Glomerular endothelial cell (primary cell): ENCODE data around the gene NRL. TPM values are rescaled to one million over a fixed set of nuclear protein-coding genes. Genes with fewer than 3 reads are reported as not detected.
A peak's percentile ranks its signal among the peaks of the same experiment; 100 is the strongest.

Experiments used
- DNase-seq: peaks from one replicate; pipeline ENCODE4 v3.0.0-alpha.2; 2011; ENCODE audit warnings: low read depth, low spot score; ENCODE audit errors: extremely low read depth
- total RNA-seq: library from RNA; depleted of rRNA; stranded (reverse); fragments of >200 nt; gene quantifications from 2 replicates; pipeline ENCODE4 v1.2.3, GENCODE V29; 2015

NRL gene
- 0.70 and 4.9 TPM in 2 replicates for total RNA-seq

DNA sequence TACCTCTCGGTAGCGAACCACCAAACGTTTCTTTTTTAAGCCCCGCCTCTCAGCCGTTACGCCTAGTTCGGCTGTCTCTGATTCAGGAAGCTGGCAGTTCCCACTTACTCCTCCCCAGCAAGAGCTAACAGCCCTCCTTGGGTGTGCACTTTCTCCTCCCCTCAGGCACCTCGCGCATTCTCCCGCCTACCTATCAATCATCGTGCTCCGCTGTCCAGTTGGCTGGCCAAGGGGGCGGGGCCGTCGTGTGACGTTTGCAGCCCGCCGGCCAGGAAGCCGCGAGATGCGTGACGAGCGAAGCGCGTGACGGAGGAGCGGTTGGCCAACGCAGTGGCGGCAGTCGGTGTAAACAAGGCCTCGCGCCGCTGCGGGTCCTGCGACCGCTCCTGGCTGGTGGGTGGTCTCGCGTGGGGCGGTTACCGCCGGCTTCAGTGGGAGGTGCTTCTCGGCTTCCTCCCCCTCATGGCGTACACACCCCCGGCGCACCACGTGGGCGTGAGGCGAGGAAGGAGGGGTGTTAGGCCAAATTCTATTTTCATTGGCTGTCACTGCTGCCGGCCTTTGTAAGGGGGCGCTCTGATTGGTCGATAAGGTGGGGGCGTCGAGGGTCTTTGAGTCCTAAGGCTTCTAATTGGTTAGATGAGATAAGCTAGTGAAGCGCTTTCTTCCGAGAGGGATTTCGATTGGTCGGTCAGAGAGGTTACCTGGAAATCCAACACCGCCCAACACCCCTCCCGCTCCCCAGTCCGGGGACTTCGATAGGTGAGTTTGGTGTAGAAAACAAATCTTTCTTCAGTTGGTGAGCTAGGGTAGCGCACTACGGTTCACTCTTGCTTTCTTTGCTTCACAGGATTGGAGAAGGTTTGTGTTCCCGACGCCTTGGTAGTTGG lies at the start of gene NRL, which contains the start of gene DCAF11:
Gene NRL (minus strand): TSS at position 418 of the 890 bp plus-strand sequence. CDS start 32,101 bp downstream, outside the sequence.
Gene DCAF11 (plus strand): TSS at position 246 of the 890 bp plus-strand sequence. CDS start 818 bp downstream, outside the sequence.
- DNase-seq: peak; percentile 96

DNA sequence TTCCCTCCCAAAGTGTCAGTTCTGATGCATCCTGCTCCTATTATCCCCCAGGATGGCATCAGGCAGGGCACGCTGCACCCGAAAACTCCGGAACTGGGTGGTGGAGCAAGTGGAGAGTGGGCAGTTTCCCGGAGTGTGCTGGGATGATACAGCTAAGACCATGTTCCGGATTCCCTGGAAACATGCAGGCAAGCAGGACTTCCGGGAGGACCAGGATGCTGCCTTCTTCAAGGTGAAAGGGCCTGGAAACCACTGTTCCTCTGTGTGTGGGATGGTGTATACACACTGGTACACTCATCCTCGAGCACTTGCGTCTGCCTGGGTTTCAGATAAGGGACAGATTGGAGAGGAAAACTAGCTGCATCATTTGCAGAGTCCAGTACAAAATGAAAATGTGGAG lies 47.3 kb upstream of the NRL start:
- DNase-seq: no peak

DNA sequence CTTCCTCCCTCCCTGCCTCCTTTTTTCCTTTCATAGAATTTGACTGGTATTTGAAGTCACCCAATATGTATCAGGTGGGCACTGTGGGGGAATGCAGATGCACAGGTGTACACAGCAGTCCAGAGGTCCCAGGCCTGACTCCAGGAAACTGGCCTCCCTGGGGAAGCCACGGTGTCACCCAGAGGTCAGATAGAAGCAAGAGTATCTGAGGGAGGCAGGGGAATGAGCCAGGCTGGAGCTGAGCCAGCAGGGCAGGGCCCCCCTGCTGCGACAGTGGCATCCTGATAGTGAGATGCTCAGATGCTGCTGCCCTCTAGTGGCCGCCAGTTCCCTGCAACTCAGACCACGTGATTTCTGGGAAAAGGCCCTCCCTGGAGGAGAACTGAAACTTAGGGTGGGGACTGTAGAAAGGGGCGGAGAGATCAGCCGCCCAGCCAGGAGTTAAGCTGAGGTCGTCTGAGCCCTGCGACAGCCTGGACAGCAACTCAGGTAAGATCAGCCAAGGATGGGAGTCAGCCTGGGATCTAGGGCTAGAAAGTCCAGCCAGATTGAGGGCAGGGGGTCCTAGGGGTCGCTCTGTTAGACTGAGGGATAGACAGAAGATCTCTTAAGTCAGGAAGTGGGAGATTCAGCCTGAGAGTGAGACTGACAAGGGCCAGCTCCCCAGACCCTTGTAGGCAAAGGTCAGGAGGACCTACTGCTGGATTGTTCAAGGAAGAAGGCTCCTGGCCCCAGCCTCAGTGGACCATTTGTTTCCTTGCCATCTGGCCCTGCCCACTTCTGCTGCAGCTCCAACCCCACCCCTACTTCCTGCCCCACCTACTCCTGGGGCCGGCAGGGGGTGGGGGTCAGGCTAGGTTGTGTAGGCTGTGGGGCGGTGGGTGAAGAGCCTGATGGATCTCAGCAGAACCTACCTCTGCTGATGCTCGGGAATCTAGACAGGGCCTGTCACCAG lies 46.4 kb upstream of the NRL start, which contains the start of gene IRF9:
Gene IRF9 (plus strand): TSS at position 416 of the 955 bp plus-strand sequence. CDS start 880 bp downstream, outside the sequence.
- DNase-seq: peak; percentile 75

DNA sequence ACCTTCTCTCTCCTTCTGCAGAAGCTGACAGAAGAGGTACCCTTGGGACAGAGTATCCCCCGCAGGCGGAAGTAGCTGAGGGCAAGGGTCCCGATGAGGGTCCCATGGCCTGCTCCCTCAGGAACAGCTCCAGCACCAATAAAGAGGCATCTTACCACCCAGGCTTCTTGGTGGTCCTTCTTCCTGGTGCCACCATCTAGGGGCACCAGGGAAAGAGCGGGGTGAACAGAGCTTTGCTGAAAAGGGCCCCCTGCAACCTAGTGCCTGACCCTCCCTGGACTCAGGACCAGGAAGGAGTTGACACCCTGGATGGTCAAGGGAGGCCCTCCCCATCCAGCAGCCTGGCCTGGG lies 45.7 kb upstream of the NRL start:
- no peak for DNase-seq

DNA sequence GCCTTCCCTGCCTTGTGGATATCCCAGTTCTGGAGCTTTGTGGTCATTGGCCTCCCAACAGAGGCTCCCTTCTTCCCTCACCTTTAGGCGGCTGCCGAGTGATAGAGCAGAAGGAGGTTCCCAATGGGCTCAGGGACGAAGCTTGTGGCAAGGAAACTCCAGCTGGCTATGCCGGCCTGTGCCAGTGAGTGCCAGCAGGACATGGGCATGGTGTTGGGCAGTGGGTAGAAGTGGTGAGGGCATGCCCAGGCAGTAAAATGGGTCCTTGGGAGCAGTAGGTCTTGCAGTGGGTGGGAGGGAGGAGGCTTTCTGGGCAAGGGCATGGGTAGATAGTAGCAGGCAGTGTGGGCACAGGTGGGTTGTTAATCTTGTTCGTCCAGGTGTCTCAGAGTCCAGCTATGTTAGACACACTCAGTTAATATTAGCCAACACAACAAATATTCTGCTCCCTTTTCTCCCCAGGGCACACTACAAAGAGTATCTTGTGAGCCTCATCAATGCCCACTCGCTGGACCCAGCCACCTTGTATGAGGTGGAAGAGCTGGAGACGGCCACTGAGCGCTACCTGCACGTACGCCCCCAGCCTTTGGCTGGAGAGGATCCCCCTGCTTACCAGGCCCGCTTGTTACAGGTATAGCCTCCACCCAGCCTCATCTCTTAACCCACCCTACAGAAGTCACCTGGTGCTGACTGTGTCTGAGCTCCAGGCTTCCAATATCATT lies 45.2 kb upstream of the NRL start:
- DNase-seq: no peak

DNA sequence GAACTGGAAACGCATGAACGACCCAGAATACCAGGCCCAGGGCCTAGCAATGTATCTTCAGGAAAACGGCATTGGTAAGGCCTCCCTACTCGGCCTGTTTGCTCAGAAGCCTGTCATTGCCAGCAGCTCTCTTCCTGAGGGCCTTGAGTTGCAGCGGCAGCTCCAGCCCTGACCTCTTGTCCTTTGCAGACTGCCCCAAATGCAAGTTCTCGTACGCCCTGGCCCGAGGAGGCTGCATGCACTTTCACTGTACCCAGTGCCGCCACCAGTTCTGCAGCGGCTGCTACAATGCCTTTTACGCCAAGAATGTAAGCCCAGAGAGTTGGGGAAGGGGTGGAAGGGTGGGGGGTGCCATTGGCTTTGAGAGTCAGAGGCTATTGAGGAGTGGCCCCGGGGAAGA lies 42.6 kb upstream of the NRL start:
- DNase-seq: no peak

DNA sequence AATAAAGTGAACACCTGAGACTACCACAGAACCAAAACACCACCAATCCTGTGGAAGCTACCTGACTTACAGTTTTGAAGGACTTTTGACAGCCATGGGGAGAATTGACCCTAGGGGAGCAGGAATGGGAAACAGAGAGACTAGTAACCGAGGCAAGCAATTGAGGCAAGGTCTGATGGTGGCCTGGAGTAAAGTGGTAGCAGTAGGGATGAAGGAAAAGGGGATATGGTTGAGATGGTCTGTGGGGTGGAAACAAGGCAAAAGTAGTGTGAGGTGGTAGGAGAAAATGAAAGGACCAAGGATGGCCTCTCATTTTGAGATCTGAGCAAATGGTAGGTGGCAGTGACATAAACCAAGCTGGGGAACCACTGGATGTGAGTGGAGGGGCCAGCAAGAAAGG lies 42.1 kb upstream of the NRL start:
- DNase-seq: no peak

DNA sequence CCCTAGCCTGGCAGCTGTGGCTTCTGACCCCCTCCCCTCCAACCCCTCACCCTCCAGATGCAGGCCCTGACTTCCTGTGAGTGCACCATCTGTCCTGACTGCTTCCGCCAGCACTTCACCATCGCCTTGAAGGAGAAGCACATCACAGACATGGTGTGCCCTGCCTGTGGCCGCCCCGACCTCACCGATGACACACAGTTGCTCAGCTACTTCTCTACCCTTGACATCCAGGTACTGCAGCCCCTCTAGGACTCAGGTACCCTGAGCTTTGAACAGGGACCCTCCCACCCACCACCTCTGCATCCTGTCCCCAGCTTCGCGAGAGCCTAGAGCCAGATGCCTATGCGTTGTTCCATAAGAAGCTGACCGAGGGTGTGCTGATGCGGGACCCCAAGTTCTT lies 40.4 kb upstream of the NRL start:
- DNase-seq: no peak

DNA sequence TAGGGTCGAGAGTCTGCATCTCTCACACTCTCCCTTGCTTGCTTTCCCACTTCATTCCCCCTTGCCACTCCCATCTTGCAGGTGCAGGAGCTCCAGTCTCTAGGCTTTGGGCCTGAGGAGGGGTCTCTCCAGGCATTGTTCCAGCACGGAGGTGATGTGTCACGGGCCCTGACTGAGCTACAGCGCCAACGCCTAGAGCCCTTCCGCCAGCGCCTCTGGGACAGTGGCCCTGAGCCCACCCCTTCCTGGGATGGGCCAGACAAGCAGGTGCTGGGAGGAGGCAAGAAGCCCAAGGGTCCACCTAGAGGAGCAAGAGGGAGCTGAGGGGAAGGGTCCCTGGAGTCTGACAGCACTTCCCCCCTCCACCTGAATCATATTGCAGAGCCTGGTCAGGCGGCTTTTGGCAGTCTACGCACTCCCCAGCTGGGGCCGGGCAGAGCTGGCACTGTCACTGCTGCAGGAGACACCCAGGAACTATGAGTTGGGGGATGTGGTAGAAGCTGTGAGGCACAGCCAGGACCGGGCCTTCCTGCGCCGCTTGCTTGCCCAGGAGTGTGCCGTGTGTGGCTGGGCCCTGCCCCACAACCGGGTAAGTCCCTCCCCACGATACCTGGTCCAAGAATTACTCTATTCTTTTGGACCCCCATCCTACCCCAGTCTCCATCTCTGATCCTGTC lies 36.8 kb upstream of the NRL start:
- DNase-seq: no peak

DNA sequence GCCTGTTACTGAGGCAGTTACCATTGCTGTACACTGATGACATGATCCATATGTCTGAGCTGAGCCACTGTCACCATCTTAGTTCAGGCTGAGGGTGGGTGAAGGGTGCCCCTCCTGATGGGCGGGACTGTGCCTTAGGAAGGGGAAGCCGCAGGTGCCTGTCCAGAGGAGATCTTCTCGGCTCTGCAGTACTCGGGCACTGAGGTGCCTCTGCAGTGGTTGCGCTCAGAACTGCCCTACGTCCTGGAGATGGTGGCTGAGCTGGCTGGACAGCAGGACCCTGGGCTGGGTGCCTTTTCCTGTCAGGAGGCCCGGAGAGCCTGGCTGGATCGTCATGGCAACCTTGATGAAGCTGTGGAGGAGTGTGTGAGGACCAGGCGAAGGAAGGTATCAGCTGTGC lies 36.2 kb upstream of the NRL start:
- no peak for DNase-seq

DNA sequence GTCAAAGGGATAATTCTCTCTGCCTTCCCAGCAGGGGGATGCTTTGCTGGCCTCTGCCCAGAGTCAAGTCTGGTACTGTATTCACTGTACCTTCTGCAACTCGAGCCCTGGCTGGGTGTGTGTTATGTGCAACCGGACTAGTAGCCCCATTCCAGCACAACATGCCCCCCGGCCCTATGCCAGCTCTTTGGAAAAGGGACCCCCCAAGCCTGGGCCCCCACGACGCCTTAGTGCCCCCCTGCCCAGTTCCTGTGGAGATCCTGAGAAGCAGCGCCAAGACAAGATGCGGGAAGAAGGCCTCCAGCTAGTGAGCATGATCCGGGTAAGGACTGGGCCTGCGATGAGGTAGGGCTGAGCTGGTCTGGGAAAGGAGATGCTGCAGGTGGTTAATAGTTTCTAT lies 35.8 kb upstream of the NRL start:
- DNase-seq: no peak

DNA sequence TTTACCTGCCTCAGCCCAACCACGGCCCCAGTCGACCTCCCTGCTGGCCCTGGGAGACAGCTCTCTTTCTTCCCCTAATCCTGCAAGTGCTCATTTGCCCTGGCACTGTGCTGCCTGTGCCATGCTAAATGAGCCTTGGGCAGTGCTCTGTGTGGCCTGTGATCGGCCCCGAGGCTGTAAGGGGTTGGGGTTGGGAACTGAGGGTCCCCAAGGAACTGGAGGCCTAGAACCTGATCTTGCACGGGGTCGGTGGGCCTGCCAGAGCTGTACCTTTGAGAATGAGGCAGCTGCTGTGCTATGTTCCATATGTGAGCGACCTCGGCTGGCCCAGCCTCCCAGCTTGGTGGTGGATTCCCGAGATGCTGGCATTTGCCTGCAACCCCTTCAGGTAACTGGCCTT lies 35.3 kb upstream of the NRL start:
- no peak for DNase-seq

DNA sequence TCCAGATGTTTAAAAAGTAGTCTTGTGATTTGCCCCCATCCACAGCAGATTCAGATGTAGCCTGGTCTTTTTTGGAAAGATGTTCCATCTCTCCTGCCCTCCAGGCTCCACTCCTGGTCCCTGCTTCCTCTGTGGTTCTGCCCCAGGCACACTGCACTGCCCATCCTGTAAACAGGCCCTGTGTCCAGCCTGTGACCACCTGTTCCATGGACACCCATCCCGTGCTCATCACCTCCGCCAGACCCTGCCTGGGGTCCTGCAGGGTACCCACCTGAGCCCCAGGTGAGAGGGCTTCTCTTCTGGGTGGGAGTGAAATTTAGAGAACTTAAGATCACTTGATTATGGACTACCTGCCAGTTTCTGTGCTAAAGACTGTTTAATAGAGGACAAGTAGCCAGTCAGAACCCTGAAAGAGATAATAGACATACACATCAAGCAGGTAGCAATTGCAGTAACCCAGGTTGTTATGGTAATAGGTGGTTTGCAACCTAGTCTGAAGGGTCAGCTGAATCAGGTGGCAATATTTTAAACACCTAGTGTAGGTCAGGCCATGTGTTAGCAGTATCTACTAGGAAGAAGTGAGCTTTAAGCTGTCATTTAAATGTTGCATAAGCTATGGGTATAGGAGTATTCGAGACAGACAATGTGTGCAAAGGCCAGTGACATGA lies 34.7 kb upstream of the NRL start:
- no peak for DNase-seq

DNA sequence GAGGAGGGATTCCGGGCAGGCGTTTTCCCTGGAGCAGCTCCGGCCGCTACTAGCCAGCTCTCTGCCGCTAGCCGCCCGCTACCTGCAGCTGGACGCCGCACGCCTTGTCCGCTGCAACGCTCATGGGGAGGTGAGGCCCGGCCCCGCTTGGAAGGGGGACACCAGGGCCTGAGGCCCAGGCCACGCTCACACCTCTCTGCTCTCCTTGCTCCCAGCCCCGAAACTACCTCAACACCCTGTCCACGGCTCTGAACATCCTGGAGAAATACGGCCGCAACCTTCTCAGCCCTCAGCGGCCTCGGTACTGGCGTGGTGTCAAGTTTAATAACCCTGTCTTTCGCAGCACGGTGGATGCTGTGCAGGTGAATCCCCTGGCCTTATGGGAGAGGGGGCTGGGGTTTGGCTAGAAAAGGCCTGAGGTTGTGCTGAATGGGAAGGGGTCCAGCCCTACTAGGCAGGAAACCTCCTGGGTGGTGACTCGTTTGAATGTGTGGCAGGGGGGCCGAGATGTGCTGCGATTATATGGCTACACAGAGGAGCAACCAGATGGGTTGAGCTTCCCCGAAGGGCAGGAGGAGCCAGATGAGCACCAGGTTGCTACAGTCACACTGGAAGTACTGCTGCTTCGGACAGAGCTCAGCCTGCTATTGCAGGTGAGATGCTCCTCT lies 33.1 kb upstream of the NRL start:
- no peak for DNase-seq

DNA sequence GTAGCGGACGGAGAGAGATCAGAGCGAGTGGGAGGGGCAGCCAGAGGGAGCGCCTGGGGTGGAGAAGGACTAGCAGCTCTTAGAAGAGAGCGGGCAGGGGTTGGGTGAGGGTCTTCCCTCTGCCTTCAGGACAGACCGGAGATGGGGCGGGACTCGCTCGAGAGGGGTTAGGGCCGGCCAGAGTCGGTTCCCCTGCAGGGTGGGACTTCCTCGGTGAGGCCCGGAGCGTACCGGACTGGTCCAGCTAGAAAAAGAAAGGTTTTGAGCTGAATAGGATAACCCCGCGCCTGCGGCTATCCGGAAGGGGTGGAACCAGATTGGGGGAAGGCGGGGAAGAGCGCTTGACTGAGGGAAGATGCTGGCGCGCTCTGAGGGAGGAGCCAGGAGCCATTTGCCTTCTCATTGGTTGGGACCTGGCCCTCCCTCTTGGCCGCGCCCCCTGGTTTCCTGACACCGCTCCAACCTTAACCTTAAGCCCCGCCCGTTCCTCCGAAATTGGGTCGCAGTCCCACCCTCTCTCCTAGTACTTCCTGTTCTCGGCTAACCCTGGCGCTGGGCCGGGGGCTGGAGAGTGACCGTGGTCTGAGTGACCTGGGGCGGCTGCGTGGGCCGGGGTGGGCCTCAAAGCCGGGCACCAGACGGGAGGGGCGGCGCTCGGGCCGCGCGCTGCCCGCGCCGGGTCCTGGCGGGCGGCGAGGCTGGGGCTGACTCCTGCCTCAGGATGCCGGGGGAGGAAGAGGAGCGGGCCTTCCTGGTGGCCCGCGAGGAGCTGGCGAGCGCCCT lies 32.4 kb upstream of the NRL start, which contains the start of gene RNF31:
Gene RNF31 (plus strand): TSS at position 521 of the 783 bp plus-strand sequence. CDS start 201 bp downstream, at position 722.
- DNase-seq: peak; percentile 71

DNA sequence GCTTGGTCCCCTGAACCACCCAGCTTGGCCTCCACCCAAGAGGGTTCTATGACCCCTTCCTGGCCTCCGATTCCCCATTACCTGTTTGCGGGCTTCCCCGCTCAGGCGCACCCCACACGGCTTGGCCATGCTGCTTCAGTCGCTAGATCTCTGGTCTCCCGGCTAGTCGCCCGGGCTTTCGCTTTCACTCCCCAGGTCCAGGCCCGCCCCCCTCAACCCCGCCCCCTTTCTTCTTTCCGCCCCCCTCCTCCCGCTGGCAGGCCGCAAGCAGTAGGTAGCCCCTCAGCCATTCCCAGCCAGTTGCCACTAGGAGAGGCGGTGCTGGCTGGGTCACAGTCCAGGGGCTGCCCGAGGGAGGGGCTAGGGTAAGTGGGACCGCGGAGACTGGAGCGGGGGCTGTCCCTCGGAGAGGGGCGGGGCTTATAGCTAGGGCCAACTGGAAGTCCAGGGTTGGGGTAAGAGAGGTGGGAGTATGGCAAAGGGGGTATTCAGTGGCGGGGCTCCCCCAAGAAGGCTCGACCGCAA lies 31.8 kb upstream of the NRL start, which contains the start of gene PSME2:
Gene PSME2 (minus strand): TSS at position 158 of the 525 bp plus-strand sequence. CDS start 29 bp downstream, at position 129.
- peak; percentile 65 for DNase-seq

DNA sequence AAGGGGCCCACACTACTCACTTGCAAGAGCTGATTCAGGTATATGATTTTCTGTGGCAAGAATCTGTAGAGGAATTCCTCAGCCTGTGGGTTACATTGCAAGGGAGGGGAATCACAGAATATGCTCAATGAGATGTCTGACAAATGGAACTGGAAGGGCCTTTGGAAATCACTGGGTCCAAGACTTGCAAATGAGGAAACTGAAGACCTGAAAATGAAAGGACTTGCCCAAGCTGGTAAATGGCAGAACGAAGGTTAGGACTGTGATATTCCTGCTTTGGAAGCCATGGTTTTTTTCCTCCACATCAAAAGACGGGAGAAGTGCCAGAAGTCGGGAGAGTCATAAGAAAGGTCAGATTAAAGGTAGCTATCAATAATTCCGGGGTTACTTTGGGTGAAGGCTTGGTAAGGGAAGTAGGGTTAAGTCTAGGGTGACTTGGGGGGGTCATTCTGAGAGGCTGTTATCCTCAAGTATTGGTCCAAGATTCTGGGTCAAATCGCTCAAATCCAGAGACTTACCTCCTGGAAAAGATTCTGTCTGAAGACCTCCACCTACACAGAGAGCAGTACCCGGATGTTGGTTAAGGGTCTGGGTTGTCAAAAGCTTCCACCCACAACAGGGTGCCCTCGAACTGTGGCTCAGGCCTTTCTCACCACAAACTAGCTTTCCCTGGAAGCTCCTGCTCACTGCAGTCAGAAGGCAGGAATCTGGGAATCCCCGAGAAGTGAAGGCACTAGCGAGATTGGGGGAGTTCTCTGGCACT lies 31.1 kb upstream of the NRL start:
- DNase-seq: peak; percentile 16
